T-helper 2 cell treated with Interferon-gamma antibody and Interleukin-4, amounts not matched to agents 5 μg/mL and 100 μg/mL, for 36 hours (primary cell): ENCODE results near the gene AUH.
A peak's percentile ranks its signal among the peaks of the same experiment; 100 is the strongest.

Source experiments
- DNase-seq: peaks from one replicate; pipeline ENCODE4 v3.0.0; 2021; ENCODE audit warnings: low spot score
- H3K27ac Mint-ChIP-seq: one replicate; pipeline ENCODE4 v1.8.0; 2021; ENCODE audit warnings: mild to moderate bottlenecking, mixed read lengths
- H3K27me3 Mint-ChIP-seq: one replicate; pipeline ENCODE4 v1.8.0; 2021; ENCODE audit warnings: low read depth, mixed read lengths
- H3K36me3 Mint-ChIP-seq: one replicate; pipeline ENCODE4 v1.8.0; 2021; ENCODE audit warnings: low read depth, mixed read lengths
- H3K4me1 Mint-ChIP-seq: one replicate; pipeline ENCODE4 v1.8.0; 2021; ENCODE audit warnings: low read depth, mixed read lengths
- H3K4me3 Mint-ChIP-seq: one replicate; pipeline ENCODE4 v1.8.0; 2022; ENCODE audit warnings: mild to moderate bottlenecking, moderate library complexity, mixed read lengths
- H3K9me3 Mint-ChIP-seq: one replicate; pipeline ENCODE4 v1.8.0; 2021; ENCODE audit warnings: mixed read lengths

The AUH gene

DNA sequence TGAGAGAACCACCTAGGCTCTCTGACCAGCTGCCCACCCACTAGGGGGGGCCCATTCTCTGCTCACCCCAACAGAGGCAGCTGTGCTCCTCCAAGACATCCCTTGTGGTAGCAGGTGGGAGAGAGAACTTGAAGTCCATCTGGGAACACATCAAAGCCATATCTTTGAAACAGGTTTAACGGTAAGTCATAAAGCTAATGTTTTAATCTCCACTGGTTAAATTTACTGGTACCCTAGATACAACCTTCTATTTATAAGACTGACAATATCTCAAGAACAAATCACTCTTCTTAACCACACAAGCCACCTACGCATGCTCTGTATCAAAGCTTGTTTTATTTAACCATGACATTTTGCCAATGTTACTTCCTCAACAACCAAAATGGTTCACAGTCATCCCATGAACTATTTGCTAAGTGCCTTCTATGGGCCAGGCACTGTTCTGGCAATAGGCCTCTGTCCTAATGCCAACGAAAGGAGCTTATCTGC is 20.4 kb downstream of the AUH start:
- Mint-ChIP-seq H3K4me3 (peak overlapping the region; percentile 77), H3K9me3 (peaks cover 9% of the 10 kb centered on the region), H3K4me1 (peaks cover 69% of the 10 kb centered on the region), H3K36me3 (peaks cover 73% of the 10 kb centered on the region), H3K27me3 (no peaks in the 10 kb centered on the region), H3K27ac (peak overlapping the region; percentile 83)
- DNase-seq = no peak

DNA sequence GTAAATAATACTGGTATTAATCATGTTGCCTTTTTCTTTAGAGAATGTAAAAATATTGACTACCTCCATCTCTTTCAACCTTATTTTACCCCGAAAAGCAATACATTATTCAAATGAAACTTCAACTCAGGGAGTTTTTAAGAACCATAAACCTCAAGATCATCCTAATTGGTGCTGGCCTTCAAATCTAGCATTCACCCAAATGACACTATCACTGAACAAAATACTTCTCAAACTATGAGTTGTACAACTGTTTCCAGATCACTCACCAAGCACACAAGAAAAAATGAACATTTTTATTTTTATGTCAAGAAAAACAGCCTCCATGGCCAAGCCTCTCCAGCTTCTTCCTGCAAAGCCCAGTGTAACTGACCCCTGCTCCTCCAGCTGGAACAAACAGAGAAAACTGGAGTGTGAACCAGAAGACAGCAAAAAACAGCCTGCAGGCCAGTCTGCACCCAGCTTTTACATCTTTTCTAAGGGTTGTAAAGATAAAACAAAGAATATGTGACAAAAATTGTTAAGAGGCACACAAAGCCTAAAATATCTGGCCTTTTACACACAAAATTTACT is 21.2 kb downstream of the AUH start:
- peaks cover 9% of the 10 kb centered on the region for H3K9me3 Mint-ChIP-seq
- peak overlapping the region; percentile 77 for H3K4me3 Mint-ChIP-seq
- H3K27me3 Mint-ChIP-seq = no peaks in the 10 kb centered on the region
- H3K27ac Mint-ChIP-seq = peak overlapping the region; percentile 83
- peaks cover 68% of the 10 kb centered on the region for H3K4me1 Mint-ChIP-seq
- DNase-seq = no peak
- peaks cover 73% of the 10 kb centered on the region for H3K36me3 Mint-ChIP-seq

DNA sequence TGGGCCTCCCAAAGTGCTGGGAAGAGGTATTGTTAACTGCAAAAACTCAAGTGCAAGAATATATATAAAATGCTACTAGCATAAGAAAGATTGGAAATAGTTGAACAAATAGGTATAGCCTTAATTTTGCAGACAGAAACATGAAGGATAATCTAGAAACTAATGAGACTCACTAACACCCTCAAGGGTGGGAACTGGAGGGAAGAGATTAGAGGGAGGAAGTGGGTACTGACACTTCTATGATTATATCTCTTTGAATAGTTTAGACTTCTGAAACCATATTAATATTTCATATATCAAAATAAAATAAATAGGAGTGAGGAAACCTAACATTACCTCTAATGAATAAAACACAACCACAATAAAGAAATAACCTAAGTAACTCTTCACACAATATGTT is 23.0 kb downstream of the AUH start:
- no peak overlapping the region for H3K27ac Mint-ChIP-seq
- H3K4me3 Mint-ChIP-seq = no peak overlapping the region
- no peak for DNase-seq
- no peaks in the 10 kb centered on the region for H3K27me3 Mint-ChIP-seq
- peaks cover 60% of the 10 kb centered on the region for H3K4me1 Mint-ChIP-seq
- peaks cover 72% of the 10 kb centered on the region for H3K36me3 Mint-ChIP-seq
- peaks cover 9% of the 10 kb centered on the region for H3K9me3 Mint-ChIP-seq

DNA sequence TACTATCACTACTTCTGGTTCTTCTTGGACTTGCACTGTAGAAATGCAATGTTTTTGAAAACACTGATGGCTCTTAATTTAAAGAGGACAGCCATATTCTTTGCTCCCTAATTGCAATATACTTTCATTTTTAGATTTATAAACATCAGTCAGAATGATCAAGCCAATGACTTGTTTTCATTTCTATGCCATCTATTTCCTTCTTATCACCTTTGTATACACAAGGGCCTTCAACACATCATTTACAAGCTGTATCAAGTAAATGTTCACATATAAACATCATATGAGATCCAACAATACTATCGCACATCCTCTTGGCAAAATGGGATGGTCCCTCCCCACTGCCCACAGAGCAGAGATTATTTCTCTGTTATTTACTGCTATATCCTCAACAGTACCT is 24.9 kb downstream of the AUH start:
- H3K36me3 Mint-ChIP-seq = peaks cover 69% of the 10 kb centered on the region

DNA sequence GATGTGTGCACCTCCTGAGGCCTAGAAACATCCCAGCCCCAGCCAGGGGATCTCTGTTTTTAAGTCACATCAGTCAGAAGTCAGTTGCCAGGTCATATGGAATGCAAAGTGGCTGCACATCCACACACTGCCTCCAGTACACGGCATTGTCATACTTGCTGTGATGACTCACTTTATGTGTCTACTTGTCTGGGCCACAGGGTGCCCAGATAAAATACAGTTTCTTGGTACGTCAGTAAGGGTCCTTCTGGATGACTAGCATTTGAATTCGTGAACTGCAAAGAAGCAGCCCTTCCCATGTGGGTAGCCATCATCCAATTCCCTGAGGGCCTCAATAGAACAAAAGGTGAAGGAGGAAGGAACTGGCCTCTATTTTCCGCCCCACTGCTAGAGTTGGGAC is 27.7 kb downstream of the AUH start:
- no peak for DNase-seq
- peaks cover 60% of the 10 kb centered on the region for H3K36me3 Mint-ChIP-seq

More for the DNA sequence above, 24.9 kb downstream of the AUH start:
- Mint-ChIP-seq H3K9me3 (peaks cover 4% of the 10 kb centered on the region), H3K27me3 (no peaks in the 10 kb centered on the region), H3K4me3 (no peak overlapping the region), H3K4me1 (peaks cover 49% of the 10 kb centered on the region), H3K27ac (no peak overlapping the region)
- no peak for DNase-seq

DNA sequence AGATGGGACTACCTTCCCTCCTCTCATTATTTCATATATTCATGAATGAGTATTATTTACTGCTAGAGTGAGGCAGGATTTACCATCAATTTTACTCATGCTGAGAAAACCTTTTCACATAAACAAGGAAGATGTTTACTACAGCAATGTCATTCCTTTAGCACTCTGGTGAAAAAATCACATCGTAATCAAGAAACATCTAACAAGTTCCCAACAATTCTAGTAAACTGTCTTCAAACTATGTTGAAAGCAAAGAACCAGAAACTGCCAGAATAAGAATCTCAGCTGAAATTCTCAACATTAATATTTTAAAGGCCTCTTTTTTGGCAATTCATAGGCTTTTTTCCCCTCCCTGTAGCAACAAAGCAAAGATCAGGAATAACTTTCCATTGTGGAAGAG is 28.2 kb downstream of the AUH start:
- H3K27me3 Mint-ChIP-seq = no peaks in the 10 kb centered on the region
- H3K36me3 Mint-ChIP-seq = peaks cover 62% of the 10 kb centered on the region

More for the DNA sequence above, 27.7 kb downstream of the AUH start:
- peaks cover 16% of the 10 kb centered on the region for H3K9me3 Mint-ChIP-seq
- no peak overlapping the region for H3K27ac Mint-ChIP-seq
- H3K4me3 Mint-ChIP-seq = no peak overlapping the region
- no peaks in the 10 kb centered on the region for H3K27me3 Mint-ChIP-seq
- peaks cover 27% of the 10 kb centered on the region for H3K4me1 Mint-ChIP-seq

DNA sequence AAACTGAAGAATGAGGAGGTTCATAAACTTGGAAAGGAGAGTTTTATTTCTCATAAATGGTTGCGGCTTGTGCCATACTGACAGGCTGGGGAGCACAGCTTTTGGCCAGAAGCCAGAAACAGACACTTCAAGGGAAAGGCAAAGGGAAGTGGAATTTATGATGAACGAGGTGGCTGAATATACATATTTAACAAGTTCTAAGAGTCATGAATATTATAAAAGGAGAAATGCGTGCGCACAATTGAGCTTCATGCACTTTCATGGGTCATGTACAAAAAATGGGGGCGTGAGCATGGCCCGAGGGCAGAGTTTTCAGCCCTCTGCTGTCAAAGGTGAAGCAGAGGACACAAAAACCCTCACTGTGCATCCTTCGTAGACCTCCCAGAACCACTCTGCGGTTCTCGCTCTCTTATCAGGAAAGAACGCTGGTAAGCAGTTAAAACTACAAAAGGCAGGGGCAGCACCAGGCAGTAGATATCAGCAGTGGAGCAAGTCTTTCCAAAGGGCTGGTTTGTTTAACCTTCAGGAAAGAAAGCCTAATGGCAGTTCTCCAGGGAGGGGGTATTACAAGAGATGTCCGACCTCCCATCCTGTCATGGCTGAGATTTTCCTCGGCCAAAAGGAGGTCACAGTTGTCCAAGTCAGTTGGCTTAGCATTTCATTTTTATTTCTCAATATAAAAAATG is 29.0 kb downstream of the AUH start:
- H3K9me3 Mint-ChIP-seq = peaks cover 21% of the 10 kb centered on the region
- H3K27ac Mint-ChIP-seq = no peak overlapping the region
- H3K36me3 Mint-ChIP-seq = peaks cover 61% of the 10 kb centered on the region

More for the DNA sequence above, 28.2 kb downstream of the AUH start:
- Mint-ChIP-seq H3K4me1 (peaks cover 25% of the 10 kb centered on the region), H3K4me3 (no peak overlapping the region), H3K9me3 (peaks cover 16% of the 10 kb centered on the region), H3K27ac (no peak overlapping the region)
- no peak for DNase-seq

DNA sequence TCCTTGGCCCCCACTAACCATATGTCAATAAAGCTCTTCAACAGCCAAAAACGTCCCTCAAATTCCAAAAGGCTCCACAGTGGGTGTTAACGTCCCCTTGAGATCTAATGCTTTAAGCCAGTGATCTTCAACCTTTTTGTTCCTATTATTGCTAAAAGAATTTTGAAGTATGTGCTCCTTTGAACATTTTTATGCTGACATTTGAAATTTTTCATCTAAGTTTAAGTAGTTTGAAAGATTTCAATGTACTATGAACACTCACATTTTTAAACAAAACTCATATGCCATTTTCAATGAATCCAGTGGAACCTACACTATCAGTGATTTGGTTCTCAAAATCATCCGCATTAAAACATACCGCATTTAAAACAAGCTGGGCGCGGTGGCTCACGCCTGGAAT is 29.9 kb downstream of the AUH start:
- no peak for DNase-seq
- peaks cover 12% of the 10 kb centered on the region for H3K4me1 Mint-ChIP-seq
- H3K27me3 Mint-ChIP-seq = no peaks in the 10 kb centered on the region
- H3K9me3 Mint-ChIP-seq = peaks cover 28% of the 10 kb centered on the region
- no peak overlapping the region for H3K4me3 Mint-ChIP-seq
- H3K27ac Mint-ChIP-seq = no peak overlapping the region
- peaks cover 63% of the 10 kb centered on the region for H3K36me3 Mint-ChIP-seq

More for the DNA sequence above, 29.0 kb downstream of the AUH start:
- no peak for DNase-seq
- Mint-ChIP-seq H3K4me3 (peak overlapping the region; percentile 27), H3K27me3 (no peaks in the 10 kb centered on the region), H3K4me1 (peaks cover 19% of the 10 kb centered on the region)

DNA sequence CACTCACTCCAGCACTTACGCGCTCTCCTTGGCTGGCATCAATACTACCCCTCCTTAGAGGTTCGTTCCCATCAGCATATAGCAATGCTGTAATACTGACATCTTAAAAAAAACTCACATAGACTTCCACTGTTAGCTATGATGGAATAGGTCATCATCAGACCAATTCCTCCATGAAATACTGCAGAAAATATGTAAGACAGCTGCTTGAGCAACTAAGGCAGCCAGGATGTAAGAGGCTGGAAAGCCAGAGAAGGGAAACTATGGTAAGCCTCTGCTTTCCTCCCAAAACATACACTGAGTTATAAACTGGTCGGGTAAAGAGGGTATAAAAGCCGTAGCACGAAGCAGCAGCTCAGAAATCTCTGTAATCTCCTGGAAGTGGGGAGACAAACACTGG is 33.5 kb downstream of the AUH start:
- Mint-ChIP-seq H3K4me1 (peaks cover 4% of the 10 kb centered on the region), H3K27me3 (no peaks in the 10 kb centered on the region), H3K27ac (no peak overlapping the region), H3K36me3 (peaks cover 58% of the 10 kb centered on the region), H3K9me3 (peaks cover 30% of the 10 kb centered on the region), H3K4me3 (no peak overlapping the region)
- DNase-seq = no peak

DNA sequence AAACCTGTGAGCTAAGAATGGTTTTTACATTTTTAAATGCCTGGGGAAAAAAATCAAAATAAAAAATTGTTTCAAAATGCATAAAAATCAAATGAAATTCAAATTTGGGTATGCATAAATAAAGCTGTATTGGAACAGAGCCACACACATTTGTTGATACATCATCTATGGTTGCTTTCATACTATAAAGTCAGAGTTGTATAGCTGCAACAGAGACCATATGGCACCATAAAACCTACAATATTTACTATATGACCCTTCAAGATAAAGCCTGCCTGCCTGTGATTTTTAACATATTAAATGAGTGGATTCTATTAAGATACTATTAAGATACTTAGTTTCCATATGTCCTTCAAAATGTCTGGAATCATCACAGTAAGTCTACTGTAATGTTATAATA is 40.0 kb downstream of the AUH start:
- DNase-seq = no peak
- Mint-ChIP-seq H3K27me3 (no peaks in the 10 kb centered on the region), H3K36me3 (peaks cover 58% of the 10 kb centered on the region), H3K4me3 (no peak overlapping the region), H3K27ac (no peak overlapping the region), H3K4me1 (peaks cover 27% of the 10 kb centered on the region), H3K9me3 (peaks cover under 1% of the 10 kb centered on the region)

DNA sequence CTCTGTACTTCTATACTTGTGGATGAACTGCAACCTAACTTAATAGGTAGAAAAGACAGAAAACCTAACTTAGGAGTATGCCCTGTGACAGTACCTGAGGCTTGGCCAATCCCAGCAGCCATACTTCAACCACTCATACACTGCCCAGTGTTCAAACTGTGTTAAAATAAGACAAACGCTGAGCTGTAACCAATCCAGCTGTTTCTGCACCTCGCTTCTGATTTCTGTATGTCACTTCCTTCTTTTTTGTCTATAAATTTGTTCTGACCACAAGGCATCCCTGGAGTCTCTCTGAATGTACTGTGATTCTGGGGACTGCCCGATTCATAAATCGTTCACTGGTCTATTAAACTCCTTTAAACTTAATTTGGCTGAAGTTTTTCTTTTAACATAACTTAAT is 41.4 kb downstream of the AUH start:
- H3K27ac Mint-ChIP-seq = no peak overlapping the region
- H3K4me1 Mint-ChIP-seq = peaks cover 30% of the 10 kb centered on the region
- H3K36me3 Mint-ChIP-seq = peaks cover 64% of the 10 kb centered on the region
- H3K4me3 Mint-ChIP-seq = no peak overlapping the region
- no peaks in the 10 kb centered on the region for H3K9me3 Mint-ChIP-seq
- no peak for DNase-seq
- no peaks in the 10 kb centered on the region for H3K27me3 Mint-ChIP-seq

DNA sequence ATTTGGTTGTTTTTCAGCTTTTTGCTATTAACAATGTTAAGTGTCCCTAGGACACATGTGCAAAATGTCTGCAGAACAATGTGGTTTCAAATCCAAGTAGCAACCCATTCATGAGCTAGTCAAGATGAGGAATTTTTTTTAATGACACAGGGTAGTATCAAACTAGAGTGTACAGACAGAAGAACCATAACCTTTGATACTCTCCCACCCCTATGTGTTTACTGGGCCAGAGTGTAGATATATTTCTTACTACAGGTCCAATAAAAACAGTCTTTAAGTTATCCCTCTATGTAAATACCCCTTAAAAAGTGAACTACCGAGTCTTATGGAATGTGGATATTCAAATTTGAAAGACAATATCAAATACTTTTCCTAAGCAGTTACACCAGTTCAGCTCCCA is 45.6 kb downstream of the AUH start:
- H3K36me3 Mint-ChIP-seq = peaks cover 62% of the 10 kb centered on the region

DNA sequence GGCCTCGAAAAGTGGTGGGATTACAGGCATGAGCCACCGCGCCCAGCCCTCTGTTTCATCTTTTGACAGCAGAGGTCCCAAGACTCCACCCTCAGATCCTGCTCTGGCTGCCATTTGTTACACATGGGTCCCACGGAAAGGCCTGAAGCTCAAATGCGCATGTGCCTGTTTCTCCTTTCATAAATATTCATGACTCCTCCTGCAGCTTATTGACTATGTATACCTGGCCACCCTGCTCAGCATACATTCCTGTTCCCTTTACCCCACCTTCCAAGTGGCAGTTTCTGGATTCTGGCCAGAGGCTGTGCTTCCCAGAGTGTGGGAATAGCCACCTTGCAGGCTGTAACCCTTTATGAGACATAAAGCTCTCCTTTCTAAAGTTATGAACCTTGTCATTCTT is 46.5 kb downstream of the AUH start:
- H3K9me3 Mint-ChIP-seq = no peaks in the 10 kb centered on the region
- H3K27ac Mint-ChIP-seq = no peak overlapping the region
- no peak for DNase-seq
- peaks cover 62% of the 10 kb centered on the region for H3K36me3 Mint-ChIP-seq
- H3K4me3 Mint-ChIP-seq = no peak overlapping the region
- peaks cover 20% of the 10 kb centered on the region for H3K4me1 Mint-ChIP-seq
- no peaks in the 10 kb centered on the region for H3K27me3 Mint-ChIP-seq

More for the DNA sequence above, 45.6 kb downstream of the AUH start:
- no peak overlapping the region for H3K27ac Mint-ChIP-seq
- no peaks in the 10 kb centered on the region for H3K9me3 Mint-ChIP-seq
- DNase-seq = no peak
- H3K4me1 Mint-ChIP-seq = peaks cover 22% of the 10 kb centered on the region
- no peaks in the 10 kb centered on the region for H3K27me3 Mint-ChIP-seq
- H3K4me3 Mint-ChIP-seq = no peak overlapping the region

DNA sequence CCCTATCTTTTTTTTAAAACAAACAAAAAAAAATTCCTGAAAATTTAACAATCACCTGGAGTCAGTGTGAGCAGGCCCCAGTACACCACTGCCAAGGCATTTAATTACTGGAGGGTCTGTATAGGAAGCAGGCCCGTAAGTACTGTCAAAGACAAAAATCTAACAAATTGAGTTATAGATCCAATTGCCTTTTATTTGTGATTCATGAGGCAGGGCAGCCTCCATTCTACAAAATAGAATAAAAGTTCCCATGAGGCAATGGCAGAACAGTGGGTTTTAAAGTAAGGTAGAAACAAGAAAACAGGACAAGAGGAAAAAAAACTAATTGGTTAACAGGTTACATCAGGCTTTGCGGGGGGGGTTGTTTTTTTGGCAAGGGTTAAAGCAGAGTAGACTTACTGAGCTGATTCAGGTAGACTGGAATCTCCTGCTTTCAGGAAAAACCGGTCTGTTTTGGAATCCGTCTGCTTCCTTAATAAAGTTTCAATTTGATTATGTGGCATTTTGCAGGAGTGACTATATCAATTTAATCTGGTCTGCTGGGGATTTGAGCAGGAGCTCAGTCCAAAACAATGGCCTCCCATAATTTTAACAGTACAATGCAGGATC is 48.9 kb downstream of the AUH start:
- H3K36me3 Mint-ChIP-seq = peaks cover 53% of the 10 kb centered on the region
- H3K27ac Mint-ChIP-seq = no peak overlapping the region
- H3K9me3 Mint-ChIP-seq = no peaks in the 10 kb centered on the region
- H3K4me3 Mint-ChIP-seq = no peak overlapping the region
- H3K27me3 Mint-ChIP-seq = no peaks in the 10 kb centered on the region
- DNase-seq = no peak
- H3K4me1 Mint-ChIP-seq = peaks cover 26% of the 10 kb centered on the region
